GM19324 (cell line): Measurements from ENCODE around the gene FKBP1A.

Experiments
- ATAC-seq: cut with Tn5 transposase; IDR thresholded peaks from one replicate; pipeline ENCODE4 v1.9.1; 2021; ENCODE audit warnings: mild to moderate bottlenecking, moderate library complexity; ENCODE audit not compliant: unreplicated experiment, low FRiP score

Gene FKBP1A

GRCh38 chr20:1392693-1393506 lies at the start of gene FKBP1A:
Gene FKBP1A (minus strand): TSS chr20:1393054. CDS start chr20:1392998, 56 bp downstream.
- ATAC-seq = peak; percentile 97

GRCh38 chr20:1442304-1442703 lies 49.5 kb upstream of the FKBP1A start:
- ATAC-seq = no peak

GRCh38 chr20:1441133-1441532 lies 48.3 kb upstream of the FKBP1A start:
- ATAC-seq = no peak

- ATAC-seq = no peak
Observed at GRCh38 chr20:1440024-1440423, 47.2 kb upstream of the FKBP1A start.

- no peak for ATAC-seq
Observed at GRCh38 chr20:1438361-1438760, 45.5 kb upstream of the FKBP1A start.

- ATAC-seq = no peak
Observed at GRCh38 chr20:1437235-1437904, 44.5 kb upstream of the FKBP1A start.

GRCh38 chr20:1436263-1436662 lies 43.4 kb upstream of the FKBP1A start:
- no peak for ATAC-seq

- no peak for ATAC-seq
Observed at GRCh38 chr20:1435337-1435699, 42.5 kb upstream of the FKBP1A start.

- ATAC-seq = peak; percentile 79
Observed at GRCh38 chr20:1434571-1435336, 41.9 kb upstream of the FKBP1A start.

- no peak for ATAC-seq
Observed at GRCh38 chr20:1431158-1431557, 38.3 kb upstream of the FKBP1A start.

- no peak for ATAC-seq
Observed at GRCh38 chr20:1430004-1430451, 37.2 kb upstream of the FKBP1A start.

- no peak for ATAC-seq
Observed at GRCh38 chr20:1429143-1429728, 36.4 kb upstream of the FKBP1A start.

GRCh38 chr20:1427457-1428054 lies 34.7 kb upstream of the FKBP1A start:
- ATAC-seq = no peak

- ATAC-seq = no peak
Observed at GRCh38 chr20:1426231-1426849, 33.5 kb upstream of the FKBP1A start.

- no peak for ATAC-seq
Observed at GRCh38 chr20:1424336-1424735, 31.5 kb upstream of the FKBP1A start.

GRCh38 chr20:1423625-1424106 lies 30.8 kb upstream of the FKBP1A start:
- ATAC-seq = no peak

GRCh38 chr20:1423206-1423605 lies 30.4 kb upstream of the FKBP1A start:
- ATAC-seq = no peak

- no peak for ATAC-seq
Observed at GRCh38 chr20:1422753-1423152, 29.9 kb upstream of the FKBP1A start.

- ATAC-seq = no peak
Observed at GRCh38 chr20:1420066-1420465, 27.2 kb upstream of the FKBP1A start.

- ATAC-seq = no peak
Observed at GRCh38 chr20:1418350-1418749, 25.5 kb upstream of the FKBP1A start.
